HG03571 (cell line): ENCODE data around the gene EIF2A.

Source experiments
- ATAC-seq: cut with Tn5 transposase; IDR thresholded peaks from one replicate; pipeline ENCODE4 v1.9.1; 2021; ENCODE audit not compliant: unreplicated experiment

EIF2A gene

DNA sequence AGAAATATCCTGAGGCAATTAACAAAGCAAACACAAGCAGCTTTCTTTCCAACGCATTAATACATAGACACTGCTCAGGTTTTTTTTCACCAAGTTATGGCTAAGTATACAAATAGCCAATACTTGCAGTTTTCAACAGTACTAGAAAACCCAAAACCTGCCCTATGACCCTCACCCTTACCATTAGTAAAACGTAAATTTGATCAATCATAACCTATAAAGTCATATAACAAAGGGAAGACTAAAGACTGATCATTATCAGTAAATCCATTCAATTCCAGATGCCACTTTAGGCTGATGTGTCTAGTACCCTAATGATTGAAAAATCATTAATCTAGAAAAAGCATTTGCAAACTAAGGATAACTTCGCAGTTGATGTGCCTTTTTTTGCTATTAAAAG, 3.5 kb upstream of the EIF2A start:
- ATAC-seq: no peak

- no peak for ATAC-seq
These were observed 3.1 kb upstream of the EIF2A start for GRCh38 chr3:150543531-150543930.

DNA sequence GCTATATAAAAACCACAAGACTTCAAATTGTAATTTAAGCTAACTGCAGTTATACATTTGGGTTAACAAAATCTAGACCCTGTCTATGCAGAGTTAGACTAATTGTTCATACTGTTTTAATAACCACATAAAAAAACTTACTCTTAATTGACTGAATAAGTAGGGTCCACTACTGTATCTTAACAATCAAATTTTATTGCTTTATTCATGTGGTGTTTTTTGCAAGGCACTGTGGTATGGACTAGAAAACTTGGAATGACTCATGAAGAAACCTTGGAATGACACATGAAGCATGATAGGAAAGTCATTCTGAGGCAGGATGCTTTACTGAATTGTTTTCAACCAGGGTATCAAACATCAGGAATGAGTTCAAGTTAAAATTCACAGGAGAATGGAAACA, 2.5 kb upstream of the EIF2A start:
- no peak for ATAC-seq

DNA sequence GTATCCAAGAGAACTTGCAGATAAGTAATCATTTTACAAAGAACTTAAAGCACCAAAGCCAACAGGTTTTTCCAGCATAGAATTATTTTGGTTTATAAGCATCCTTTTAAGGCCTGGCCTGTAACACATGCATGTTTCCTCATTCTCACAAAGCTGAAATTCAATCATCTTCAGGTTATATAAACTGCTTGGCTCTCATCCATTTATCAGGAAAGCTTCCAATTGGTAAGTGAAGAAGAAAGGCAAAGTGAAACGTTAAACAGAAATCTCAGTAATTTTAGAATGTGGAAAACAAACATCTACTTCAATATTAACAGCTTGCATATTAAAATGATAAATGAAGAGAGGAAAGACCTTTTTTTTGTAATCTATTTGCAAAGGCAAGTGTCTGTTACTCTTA, 1.9 kb upstream of the EIF2A start:
- ATAC-seq: no peak

DNA sequence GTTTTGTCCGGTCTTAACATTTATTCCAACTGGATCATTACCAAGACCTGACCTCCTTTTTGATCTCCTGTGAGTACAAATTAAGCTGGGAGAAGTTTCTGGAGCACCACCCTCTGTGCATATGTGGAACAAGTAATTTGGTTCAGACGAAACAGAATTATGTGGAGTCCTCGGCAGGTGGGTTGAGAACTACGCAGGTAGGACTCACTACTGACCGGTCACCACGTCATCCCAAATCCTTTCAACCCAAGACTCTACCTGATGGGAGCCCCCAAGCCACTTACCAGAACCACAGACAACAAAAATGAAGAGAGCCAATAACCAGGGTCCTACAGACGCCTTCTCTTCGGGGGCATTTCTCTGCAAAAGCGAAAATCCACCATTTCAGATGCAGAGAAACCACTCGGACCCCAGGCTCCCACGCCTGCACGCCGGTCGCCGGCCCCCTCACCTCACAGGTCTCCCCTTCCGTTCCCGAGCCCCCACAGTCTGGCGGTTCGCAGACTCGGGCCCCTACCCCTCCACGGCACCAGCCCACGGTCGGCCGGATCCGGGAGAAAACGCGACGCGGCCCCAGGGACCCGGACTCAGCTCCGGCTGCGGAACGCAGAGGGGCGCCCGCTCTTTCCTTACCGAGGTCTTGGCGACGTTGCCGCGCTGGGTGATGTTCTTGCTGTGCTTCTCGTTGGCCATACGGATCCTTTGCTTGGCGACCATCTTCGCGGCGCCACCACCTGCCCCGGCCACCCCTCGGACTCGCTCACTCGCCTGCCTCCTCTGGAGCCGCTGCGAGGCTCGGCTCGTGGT, 965 bp upstream of the EIF2A start:
- peak; percentile 12 for ATAC-seq

DNA sequence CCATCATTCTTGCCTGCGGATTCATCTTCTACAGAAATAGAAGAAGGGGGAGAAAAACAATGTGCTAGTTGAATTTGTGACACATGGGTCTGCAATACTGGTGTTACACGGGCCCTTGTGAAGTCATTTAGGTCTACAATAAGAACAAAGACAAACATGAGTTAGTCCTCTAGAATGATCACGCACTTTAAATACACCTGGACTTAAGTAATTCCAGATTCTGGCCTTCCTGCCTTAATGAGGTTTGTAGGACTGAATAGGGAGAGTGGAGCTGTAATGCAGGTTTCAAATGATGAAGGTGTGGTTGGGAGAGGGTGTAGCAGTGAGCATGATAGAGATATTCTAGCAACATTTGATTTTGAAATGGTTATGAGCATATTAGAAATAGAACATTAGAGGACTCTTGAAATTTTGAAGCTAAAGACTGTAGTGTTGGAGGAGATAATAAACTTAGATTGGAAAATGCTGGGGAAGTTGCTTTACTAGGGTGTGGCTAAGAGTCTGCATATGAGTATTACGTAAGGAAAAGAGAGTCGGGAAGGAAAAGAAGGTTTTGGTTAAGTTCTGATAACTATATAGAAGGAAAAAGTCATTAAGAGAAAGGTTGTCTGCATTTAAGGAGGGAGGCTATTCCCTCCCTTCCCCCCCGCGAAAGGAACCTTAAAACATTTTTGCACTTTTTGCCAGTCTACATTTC, 606 bp downstream of the EIF2A start:
- ATAC-seq: no peak

DNA sequence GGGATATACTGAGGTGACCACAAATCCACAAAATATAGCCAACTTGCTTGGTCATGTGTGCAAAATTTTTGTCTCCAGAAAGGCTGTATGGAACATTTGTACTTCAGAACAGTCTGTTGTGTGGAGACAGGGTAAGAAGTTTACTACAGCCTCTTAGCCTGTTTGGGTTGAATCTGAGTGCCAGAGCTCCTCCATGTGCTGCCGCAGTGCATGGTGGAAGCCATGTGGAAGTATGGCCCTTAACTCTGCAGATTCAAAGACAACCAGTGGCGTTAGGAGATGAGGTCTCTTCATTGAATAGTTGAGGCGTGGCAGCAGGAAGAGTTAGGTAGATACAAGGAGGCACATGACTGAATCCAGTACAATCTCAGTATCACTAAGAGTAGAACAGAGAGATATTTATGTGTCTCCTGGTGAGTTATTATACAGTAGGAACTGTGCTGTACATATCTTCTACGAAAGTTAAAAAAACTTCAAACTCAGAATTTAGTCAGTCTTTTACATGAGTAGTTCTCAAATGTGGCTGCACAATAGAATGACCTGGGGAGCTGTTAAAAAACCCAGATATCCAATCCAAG, 9.4 kb downstream of the EIF2A start:
- no peak for ATAC-seq

DNA sequence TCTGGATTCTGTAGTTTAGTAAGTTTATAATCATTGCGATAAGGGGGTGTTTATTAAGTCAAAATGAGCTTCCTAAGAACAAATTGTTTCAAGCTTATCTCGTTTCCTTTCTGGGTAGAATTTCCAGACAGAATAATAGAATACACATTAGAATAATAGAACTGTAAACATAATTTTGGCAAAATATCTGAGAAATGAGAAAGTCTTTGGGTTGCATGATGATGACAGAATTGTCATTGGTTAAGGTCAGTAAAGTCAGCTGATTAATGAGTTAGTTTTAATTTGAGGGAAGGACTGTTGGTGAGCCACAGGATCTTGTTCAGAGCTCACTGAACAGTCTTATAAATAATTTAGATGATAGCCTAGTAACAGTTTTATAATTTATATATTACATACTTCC, 10.2 kb downstream of the EIF2A start:
- no peak for ATAC-seq

DNA sequence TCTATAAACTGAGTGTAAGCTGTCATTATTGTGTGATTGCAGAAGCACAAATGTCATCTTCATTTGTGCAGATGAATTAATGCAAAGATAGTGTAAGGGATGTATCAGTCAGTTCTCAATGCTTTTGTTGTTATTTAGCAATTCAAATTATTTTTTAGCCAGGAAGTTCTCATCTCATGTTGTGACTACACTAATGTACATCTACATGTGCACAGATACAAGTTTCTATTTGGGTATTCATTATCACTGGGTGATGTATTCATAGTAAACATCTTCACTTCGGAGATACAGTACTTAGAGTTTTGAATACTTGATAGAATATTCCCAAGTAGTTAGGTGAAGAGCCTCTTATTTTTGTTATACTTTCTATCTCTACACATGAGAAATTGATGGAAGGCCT, 11.1 kb downstream of the EIF2A start:
- ATAC-seq: no peak

- ATAC-seq: no peak
These were observed 17.7 kb downstream of the EIF2A start for GRCh38 chr3:150564243-150564642.

GRCh38 chr3:150567328-150567727, 20.7 kb downstream of the EIF2A start:
- no peak for ATAC-seq

GRCh38 chr3:150577855-150578254, 31.3 kb downstream of the EIF2A start:
- no peak for ATAC-seq

DNA sequence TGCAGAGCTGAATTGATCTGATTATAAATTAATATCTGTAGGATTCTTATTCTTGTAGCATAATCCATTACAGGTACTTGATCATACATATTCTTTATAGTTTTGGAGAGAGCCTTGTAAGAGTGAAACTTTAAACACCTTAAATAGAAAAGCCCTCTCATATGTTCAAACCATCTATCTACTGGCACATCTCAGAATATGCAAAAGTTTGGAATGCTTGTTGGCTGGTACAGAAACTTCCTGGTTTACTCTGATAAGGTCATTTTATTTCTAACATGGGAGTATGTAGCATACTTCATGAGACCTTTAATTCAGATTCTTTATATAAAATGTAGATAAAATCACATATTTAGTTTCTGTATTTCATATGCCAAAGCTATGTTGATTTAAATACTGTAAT, 34.6 kb downstream of the EIF2A start:
- ATAC-seq: no peak

DNA sequence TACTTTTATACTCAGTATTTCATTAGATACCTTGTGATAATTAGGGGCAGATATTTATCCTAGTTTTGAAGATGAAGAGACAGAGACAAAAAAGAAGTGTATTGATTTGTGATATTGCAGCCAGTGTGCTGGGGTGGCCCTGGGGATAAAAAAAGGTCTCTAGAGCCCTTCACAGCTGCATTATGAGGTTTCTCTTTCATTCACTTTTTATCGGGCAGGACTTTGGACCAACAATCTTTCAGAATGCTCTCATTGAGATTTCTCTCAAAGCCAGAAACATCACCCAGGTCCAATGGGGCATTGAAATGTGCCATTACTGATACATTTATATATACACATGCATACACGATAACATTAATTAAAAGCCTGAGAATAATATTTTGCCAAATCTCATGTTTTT, 36.0 kb downstream of the EIF2A start:
- ATAC-seq: peak; percentile 48

DNA sequence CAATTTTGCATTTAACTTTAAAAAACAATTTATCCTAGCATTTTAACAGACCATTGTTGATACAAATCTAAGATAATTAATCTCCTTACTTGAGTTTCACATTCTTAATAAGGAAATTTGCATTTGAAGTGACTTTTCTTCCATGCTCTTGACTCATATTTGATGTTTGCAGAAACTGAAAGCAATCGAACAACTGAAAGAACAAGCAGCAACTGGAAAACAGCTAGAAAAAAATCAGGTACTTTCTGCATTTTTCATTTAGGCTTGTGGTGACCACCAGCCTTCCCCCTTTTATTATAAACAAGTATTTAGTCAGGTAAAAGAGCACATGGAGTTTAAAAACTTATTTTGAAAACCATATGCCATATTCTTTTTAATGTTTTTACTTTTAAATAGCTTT, 36.4 kb downstream of the EIF2A start:
- ATAC-seq: peak; percentile 45

DNA sequence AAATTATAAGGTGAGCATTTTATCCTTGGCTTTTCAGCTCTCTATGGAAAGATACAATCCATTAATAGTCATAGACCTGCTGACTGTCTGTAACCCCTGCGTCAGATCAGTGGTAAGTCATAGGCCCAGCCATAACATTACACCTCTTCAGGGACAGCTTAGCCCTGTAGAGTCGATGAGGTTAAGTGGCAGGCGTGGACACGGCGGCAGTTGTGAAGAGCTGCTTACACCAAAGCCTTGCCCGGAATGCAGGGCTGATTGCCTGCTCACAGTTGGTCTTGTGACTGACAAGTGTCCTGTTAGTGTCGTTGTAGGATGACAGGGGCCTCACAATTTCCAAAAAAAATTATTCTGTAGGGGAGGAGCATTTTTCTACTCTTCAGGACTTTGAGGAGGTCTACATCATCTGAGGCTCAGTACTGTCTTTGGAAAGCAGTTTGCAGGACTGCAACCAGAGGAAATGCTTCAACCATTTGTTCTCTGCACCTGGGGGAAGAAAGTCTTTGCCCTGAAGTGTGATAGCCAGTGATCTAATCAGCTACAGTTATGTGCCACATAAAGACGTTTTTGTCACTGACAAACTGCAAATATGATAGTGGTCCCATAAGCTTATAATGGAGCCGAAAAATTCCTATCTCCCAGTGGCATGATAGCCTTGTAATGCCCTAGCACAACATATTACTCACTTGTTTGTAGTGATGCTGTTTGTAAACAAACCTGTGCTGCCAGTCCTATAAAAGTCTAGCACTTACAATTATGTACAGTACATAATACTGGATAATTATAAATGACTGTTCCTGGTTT, 41.6 kb downstream of the EIF2A start:
- ATAC-seq: no peak

- no peak for ATAC-seq
These were observed 43.2 kb downstream of the EIF2A start for GRCh38 chr3:150589759-150590158.

DNA sequence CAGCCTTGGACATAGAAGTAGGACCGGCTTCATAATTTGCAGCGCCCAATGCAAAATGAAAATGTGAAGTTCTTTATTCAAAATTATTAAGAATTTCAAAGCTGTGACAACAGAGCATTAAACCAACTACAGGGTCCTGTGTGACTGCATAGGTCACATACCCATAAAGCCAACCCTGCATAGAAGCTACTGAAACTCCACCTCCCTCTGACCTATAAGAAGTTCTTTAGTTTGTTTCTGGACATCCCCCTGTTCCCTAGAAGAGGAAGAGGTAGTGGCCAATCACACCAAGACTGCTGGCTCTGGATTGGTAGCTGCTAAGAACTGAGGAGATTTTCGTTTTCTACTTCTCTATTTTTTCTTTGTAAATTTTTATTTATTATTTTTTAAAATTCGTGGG, 47.6 kb downstream of the EIF2A start:
- ATAC-seq: no peak

DNA sequence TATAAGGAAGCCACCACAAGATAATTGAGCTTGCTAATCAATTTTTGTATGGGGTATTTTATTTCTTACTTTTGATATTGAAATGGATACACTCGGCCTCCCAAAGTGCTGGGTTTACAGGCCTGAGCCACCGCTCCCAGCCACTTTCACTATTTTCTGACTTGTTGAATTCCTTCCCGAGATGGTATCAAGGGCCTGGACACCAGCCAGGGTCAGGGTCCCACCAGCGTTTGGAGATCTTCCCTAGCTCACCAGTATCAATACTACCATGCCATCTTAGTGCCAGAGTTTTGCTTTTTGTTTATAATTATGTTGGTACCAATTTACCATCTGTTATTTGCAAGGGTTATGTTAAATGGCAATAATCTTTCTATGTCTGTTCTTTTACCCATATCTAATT, 51.1 kb downstream of the EIF2A start:
- ATAC-seq: no peak

DNA sequence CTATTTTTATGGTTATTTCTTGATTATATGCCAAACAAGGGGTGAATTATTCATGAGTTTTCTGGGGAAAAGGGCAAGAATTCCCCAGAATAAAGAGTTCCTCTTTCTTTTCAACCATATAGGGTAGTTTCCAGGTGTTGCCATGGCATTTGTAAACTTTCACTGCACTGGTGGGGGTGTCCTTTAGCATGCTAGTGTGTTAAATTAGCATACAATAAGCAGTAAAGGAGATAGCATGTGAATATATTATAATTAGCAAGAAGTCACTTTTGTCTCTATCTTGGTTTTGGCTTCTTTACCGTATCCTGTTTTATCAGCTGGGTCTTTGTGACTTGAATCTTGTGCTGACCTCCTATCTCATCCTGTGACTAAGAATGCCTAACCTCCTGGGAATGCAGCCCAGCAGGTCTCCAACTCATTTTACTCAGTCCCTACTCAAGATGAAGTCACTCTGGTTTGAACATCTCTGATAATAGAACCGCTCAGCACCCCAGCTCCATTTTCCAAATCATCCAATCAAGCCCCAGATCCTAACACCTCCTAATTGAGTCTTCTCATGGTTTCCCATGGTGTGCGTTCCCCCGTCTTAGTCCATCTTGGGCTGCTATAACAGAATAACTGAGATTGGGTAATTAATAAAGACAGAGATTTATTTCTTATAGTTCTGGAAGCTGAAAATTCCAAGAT, 53.2 kb downstream of the EIF2A start:
- no peak for ATAC-seq
